Gastrocnemius medialis (tissue), 4 donors: Measurements from ENCODE around the gene TTC39C.

ENCODE experiments used
- CTCF ChIP-seq, 5 experiments: fragments of 450-650 bp in 3 of 5; fragments of 200-600 bp in 2 of 5; sonication (generic) in 2 of 5; IDR thresholded peaks in 4 of 5; conservative IDR thresholded peaks in 1 of 5; 1 replicate in 4 of 5; 2 replicates in 1 of 5; pipeline ENCODE4 v1.5.1; 2016 to 2019; ENCODE audit warnings: antibody characterized with exemption in 5 of 5, mild to moderate bottlenecking in 3 of 5, moderate library complexity in 3 of 5
- POLR2A ChIP-seq, 2 donors: fragments of 450-650 bp; IDR thresholded peaks; one replicate each; pipeline ENCODE4 v1.6.1; 2017; ENCODE audit warnings: antibody characterized with exemption in 2 of 2, mild to moderate bottlenecking in 2 of 2, moderate library complexity in 2 of 2

- TF ChIP-seq CTCF (IDR thresholded peaks at IDR 0.05 in 4 of 5, conservative IDR thresholded peaks at IDR 0.05 in 1 of 5) (no peak), POLR2A (IDR thresholded peaks at IDR 0.05) (no peak)
Observed at GRCh38 chr18:24018299-24018886, 3.8 kb downstream of the TTC39C start.
